KOPT-K1 (cell line): ENCODE results near the gene UQCRC2.
"Not testable (repeated sequence)": the region's sequence is repeated elsewhere in the genome, so short reads cannot be mapped to it uniquely, and the experiment has no call there.

Source experiments
- H3K27ac ChIP-seq: fragments of 200-600 bp; sonication (generic); 2 replicates; pipeline ENCODE4 v1.5.1; 2016; ENCODE audit warnings: antibody characterized with exemption, mild to moderate bottlenecking, low read depth, low read length; ENCODE audit not compliant: poor library complexity, severe bottlenecking
- H3K36me3 ChIP-seq: fragments of 200-600 bp; sonication (generic); 2 replicates; pipeline ENCODE4 v1.5.1; 2017; ENCODE audit warnings: antibody characterized with exemption, mild to moderate bottlenecking, low read length, moderate library complexity; ENCODE audit not compliant: insufficient read depth
- H3K9me3 ChIP-seq: fragments of 200-600 bp; sonication (generic); 2 replicates; pipeline ENCODE4 v1.5.1; 2017; ENCODE audit warnings: antibody characterized with exemption, low read length, mild to moderate bottlenecking; ENCODE audit not compliant: insufficient read depth, poor library complexity, severe bottlenecking

The UQCRC2 gene

DNA sequence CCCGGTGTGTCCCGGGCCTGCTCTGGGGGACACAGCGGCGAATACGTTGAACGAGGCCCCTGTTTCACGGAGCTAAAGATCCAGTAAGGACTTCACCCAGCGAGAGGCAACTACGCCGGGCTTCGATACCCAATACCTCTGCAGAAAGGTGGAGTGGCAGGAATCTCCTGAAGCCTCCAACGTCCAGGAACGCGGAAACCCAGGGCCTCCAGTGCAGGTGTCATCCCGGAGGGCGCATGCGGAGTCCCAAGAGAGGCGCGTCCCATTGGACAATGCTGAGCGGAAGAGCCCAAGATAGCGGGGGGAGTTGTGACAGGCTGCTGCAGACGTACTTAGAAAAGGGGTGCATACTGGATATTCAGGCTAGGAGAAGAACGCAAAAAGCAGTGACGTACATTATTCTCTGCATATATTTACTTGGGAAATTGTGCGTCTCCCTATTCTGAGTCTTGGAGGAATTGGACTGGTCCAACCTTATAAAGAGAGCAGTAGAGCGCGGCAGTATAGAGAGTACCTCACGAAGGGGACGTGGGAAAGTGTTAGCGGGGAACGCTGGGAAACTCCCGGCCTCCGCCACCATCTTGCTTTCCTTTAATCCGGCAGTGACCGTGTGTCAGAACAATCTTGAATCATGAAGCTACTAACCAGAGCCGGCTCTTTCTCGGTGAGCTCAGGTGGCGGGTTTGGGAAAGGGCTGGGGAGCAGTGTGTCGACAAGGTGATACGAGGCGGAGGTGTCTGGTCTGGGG, at the start of gene UQCRC2:
Gene UQCRC2 (plus strand): TSS at position 569 of the 748 bp plus-strand sequence. CDS start 63 bp downstream, at position 632.
- Histone ChIP-seq H3K27ac (peak within 1 kb of the TSS; percentile 95), H3K9me3 (no peaks in the 10 kb centered on the region), H3K36me3 (peaks cover 33% of the 10 kb centered on the region)

DNA sequence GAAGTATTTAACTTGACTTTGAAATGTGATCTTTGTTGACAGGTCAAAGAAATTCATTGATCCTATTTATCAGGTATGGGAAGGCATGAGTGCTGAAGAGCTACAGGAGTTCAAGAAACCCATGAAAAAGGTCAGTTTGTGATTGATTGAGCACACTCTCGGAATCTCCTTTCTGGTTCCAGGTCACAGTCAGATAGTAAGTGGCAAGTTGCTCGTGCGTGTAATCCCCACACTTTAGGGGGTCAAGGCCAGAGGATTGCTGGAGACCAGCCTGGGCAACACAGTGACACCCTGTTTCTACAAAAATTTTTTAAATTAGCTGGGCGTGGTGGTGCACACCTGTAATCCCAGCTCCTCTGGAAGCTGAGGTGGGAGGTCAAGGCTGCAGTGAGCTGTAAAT, 20.5 kb upstream of the UQCRC2 start:
- not testable (repeated sequence) for H3K36me3 ChIP-seq, H3K9me3 ChIP-seq
- H3K27ac ChIP-seq, result peak overlapping the region; percentile 25

DNA sequence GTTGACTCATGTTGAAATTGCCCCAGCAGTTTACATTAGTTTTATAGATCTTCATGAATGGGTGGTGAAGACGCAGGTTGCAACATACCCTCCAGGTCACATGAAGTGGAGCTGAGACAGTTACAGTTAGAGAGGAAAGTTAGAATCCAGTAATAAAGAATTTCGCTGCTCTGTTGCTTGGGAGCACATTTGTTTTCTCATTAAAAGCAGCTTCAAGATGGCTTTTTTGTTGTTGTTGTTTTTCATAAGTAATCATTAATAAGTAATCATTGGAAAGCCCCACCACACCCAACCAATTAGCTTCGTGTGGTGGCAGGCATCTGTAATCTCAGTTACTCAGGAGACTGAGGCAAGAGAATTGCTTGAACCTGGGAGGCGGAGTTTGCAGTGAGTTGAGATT, 19.8 kb upstream of the UQCRC2 start:
- H3K9me3 ChIP-seq, H3K27ac ChIP-seq, H3K36me3 ChIP-seq: not testable (repeated sequence)

DNA sequence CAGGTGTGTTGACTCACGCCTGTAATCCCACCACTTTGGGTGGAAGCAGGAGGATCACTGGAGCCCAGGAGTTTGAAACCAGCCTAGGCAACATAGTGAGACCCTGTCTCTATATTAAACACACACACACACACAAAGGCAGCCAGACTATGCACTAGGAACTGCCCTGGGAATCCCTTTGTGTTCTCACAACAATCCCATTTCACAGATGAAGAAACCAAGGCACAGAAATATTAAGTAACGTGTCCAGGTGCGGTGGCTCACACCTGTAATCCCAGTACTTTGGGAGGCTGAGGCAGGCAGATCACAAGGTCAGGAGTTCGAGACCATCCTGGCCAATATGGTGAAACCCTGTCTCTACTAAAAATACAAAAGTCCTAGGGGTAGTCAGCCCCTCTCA, 19.4 kb upstream of the UQCRC2 start:
- not testable (repeated sequence) for H3K36me3 ChIP-seq, H3K9me3 ChIP-seq, H3K27ac ChIP-seq

DNA sequence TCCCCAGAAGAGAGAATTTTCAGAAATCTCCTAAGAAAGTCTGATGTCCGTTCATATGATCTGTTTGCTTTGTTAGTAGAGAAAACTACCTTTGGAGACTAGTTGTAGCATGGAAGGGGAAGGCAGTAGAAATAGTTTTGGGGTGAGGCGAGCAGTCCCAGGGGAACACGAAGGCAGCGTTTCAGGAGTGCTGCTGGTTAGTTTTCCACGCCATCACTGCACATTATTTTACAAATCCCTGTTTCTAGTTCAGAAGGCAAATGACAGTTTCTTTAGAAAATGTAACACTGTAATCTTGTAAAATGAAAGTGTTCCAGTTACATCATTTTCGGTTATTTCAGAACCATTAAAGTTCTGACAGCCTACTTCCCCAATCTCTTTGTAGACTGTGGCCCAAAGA, 16.9 kb upstream of the UQCRC2 start:
- not testable (repeated sequence) for H3K36me3 ChIP-seq, H3K9me3 ChIP-seq
- peak overlapping the region; percentile 5 for H3K27ac ChIP-seq

DNA sequence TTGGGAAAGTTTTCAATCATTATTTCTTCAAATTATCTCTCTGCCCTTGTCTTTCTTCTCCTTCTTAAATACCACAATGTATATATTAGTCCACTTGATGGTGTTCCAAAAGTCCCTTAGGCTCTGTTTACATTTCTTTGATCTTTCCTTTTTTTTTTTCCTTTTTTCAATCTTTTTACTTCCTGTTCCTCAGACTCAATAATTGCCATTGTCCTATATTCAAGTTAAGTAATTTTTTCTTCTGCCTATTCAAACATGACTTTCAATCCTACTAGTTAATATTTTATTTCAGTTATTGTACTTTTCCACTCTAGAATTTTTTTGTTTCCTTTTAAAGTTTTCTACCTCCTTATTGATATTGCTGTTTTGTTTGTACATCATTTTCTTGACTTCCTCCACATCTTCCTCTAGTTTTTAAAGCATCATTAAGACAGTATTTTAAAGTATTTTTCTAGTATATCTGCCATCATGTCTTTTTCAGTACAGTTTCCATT, 15.8 kb upstream of the UQCRC2 start:
- H3K9me3 ChIP-seq, result no peaks in the 10 kb centered on the region
- peak overlapping the region; percentile 29 for H3K27ac ChIP-seq

DNA sequence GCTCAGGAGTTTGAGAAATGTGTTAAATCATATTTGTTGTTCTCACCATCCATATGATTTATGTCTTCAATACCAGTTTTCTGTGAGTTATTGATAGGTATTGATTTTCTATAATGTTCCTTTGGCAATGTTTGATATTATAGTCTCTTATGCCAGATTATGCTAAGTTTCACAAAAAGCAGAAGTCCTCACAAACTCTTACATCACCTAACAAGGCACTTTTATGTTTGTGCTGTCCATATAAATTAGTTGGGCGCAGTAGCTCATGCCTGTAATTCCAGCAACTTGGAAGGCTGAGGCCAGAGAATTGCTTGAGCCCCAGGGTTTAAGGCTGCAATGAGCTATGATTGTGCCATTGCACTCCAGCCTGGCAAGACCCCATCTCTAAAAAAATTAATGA, 12.6 kb upstream of the UQCRC2 start:
- H3K9me3 ChIP-seq, result no peaks in the 10 kb centered on the region
- H3K36me3 ChIP-seq, result no peaks in the 10 kb centered on the region
- H3K27ac ChIP-seq, result no peak overlapping the region

More for the DNA sequence above, 15.8 kb upstream of the UQCRC2 start:
- no peaks in the 10 kb centered on the region for H3K36me3 ChIP-seq

DNA sequence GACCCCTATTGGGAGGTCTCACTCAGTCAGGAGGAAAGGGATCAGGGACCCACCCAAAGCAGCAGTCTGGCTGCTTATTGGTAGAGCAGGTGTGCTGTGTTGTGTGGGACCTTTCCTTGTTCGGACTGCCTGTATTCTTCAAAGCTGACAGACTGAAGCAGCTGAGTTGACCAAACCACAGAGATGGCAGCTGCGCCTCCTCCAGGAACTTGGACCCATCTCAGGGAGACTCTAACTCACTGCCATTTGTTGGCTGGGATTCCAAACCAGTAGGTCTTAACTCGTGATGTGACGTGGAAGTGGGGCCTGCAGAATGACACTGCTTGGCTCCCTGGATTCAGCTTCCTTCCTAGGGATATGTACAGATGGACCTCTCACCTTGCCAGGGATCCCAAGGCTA, 9.6 kb upstream of the UQCRC2 start:
- no peaks in the 10 kb centered on the region for H3K9me3 ChIP-seq
- H3K27ac ChIP-seq, result no peak overlapping the region
- peaks cover under 1% of the 10 kb centered on the region; the same call in 1 of the 2 replicates for H3K36me3 ChIP-seq

DNA sequence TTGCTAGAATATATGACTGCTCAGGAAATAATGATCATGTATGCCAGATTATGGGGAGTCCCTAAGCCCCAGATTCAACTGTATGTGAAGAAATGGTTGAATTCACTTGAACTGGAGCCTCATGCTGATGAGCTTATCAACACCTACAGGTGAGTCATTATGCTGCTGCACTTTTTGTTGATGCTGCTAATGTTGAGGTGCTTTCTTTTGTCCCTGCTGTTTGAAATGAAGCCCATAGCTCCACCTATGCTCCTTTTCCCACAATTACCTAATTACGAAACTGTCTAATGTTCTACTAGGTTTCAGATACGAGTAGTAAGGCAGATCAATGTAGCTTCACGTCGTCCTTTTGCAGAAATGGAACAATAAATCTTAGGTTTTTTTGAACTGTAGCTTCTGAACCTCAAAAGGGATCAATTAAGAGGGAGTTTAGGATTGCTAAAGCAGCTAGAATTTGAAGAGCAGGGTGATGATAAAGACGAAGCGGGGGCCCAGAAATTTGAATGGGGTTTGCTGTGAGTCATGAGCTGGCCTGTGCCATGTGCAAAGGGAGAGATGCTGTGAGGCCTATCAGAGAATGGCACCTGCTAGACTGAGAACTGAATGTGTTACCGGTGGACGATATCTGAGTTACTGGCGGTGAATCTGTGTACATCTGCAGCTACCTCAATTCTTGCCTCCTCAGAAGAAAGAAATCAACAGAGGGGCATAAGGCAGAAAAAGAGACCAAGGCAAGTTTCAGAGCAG, 6.1 kb upstream of the UQCRC2 start:
- H3K36me3 ChIP-seq, result peaks cover 4% of the 10 kb centered on the region; the same call in 1 of the 2 replicates
- H3K27ac ChIP-seq, result no peak overlapping the region
- no peaks in the 10 kb centered on the region for H3K9me3 ChIP-seq

DNA sequence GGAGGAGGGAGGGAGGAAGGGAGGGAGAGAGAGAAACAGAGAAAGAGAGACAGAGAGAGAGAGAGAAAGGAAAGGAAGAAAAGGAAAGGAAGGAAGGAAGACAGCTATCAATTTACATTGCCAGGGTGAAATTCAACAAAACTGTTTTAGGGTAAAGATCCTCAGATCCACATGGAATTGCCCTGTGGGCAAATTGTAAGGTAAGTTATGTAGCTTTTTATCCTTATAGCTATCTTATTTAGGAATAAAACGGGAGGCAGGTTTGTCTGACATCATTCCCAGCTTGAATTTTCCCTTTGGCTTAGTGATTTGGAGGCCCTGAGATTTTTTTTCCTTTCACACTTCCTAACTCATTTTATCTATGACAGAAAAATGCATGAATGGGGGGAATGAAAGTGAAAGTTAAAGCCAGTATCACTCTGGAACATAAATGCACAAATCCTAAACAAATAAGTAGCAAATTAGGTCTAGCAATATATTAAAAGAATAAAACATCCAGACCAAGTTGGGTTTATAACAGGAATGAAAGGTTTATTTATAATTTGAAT, 3.4 kb upstream of the UQCRC2 start:
- H3K36me3 ChIP-seq, result peaks cover 4% of the 10 kb centered on the region; the same call in 1 of the 2 replicates
- H3K9me3 ChIP-seq, result no peaks in the 10 kb centered on the region

DNA sequence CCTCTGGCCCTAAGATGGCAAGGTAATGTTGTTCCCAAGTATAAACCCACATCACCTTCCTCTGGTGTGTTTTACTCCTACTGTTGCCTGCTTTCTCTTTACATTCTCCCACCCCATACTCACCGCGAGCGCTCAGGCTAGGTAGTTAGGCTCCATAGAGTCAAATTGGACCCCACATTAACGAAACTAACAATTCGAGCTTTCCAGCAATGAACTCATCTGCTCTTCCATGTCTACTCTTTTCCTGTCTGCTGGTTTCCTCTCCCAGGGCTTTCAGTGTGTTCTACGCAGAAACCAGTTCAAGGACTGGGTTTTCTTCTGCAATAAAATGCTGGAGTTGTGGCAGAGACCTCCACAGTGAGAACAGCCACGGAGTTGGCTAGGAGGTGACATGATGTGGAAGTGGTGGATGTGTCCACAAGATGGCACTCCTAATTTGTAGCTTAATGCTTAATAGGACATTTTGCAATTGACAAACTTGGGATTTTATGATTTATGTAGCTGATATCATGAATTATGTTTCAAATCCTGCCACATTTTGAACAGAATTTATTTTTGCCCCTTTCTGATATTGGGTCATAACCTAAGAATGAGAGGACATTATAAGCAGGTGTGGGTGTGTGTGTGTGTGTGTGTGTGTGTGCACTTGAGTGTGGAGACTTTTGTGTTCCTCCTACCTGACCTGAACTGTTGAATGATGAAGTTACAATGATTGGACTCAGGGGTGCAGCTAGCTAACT, 2.2 kb upstream of the UQCRC2 start:
- Histone ChIP-seq H3K36me3 (peaks cover 13% of the 10 kb centered on the region), H3K9me3 (no peaks in the 10 kb centered on the region), H3K27ac (peak overlapping the region; percentile 41)

More for the DNA sequence above, 3.4 kb upstream of the UQCRC2 start:
- H3K27ac ChIP-seq, result peak overlapping the region; percentile 21

DNA sequence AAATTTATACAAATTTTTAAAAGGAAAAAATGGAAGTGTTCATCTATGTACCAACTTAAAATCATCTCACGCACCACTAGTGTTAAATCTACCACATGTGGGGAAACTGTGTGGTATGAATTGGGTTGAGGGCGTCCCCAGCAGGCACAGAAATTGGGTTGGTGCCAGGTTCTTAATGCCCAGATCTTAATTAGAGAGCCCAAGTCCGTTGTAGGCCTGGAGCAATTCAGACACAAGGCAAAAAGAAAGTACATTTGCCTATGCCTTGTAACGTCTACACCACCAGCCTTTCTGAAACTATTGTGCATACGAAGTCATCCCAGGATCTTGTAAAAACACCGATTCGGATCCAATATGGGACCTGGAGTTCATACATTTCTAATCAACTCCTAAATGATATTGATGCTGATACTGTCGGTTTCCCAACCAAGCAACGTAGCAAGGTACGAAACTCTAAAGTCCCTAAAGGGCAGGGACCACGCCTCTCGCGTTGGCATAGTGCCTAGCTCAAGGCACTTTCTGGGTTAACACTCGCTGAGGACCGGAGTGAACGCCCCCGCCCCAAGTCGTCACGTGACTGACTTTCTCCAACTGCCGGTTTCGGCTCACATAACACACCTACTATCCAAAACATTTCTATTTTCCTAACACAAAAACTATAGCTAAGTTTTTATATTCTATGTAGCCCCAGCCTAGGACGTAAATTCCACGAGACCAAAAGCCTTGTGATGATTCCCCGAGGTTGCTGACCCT, 945 bp upstream of the UQCRC2 start:
- Histone ChIP-seq H3K27ac (peak overlapping the region; percentile 95), H3K36me3 (peaks cover 26% of the 10 kb centered on the region), H3K9me3 (no peaks in the 10 kb centered on the region)

DNA sequence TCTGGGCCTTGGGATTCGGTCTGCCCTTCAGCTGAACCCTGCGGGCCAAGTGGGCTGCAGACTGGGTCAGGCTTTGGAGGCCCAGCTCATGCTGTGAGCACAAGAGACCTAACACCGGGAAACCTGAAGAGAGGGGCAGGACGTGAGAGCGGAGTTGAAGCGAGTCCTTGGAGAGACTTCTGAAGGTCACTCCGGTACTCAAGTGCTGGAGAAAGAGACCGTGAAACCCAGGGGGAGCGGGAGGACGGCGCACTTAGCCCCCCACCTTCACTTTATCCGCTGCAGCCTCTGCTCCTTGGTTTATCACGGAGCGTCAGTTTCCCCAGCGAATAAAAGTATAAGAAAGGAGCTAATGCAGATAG, 361 bp downstream of the UQCRC2 start:
- Histone ChIP-seq H3K36me3 (peaks cover 39% of the 10 kb centered on the region), H3K27ac (peak overlapping the region; percentile 95), H3K9me3 (no peaks in the 10 kb centered on the region)

DNA sequence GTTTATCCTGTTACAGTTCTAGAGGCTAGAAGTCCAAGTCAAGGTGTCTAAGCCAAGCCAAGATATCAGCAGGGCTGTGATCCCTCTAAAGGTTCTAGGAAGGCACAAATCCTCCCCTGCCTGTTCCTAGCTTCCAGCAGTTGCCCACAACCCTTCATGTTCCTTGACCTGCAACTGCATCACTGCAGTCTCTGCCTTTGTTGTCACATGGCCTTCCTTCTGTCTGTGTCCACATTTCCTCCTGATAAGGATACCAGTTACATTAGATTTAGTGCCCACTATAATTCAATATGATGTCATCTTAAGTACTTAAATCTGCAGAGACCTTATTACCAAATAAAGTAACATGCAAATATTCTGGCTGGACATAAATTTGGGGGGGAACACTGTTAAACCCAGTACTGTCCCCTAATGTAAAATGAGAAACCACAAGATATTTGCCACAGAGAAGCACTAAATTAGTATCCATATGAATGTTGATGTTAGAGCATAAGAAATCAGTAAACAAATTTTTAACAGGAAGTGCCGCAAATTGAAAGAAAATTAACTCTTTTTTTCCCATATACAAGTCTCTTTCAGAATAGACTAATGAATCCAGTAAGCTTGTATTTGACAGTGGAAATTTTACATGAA, 4.7 kb downstream of the UQCRC2 start:
- Histone ChIP-seq H3K36me3 (peaks cover 76% of the 10 kb centered on the region), H3K9me3 (no peaks in the 10 kb centered on the region), H3K27ac (no peak overlapping the region)
